Fibroblast of upper back skin (primary cell): Measurements from ENCODE around the gene ARMC5.
A peak's percentile ranks its signal among the peaks of the same experiment; 100 is the strongest.
"Not testable (repeated sequence)": the region's sequence is repeated elsewhere in the genome, so short reads cannot be mapped to it uniquely, and the experiment has no call there.

ENCODE experiments used
- DNase-seq: peaks from one replicate; pipeline ENCODE4 v3.0.0-alpha.2; 2013

ARMC5 gene

GRCh38 chr16:31458844-31459686 lies at the start of gene ARMC5:
TSS of gene ARMC5 (plus strand) at chr16:31459501. CDS start at chr16:31459525, 24 bp downstream.
- peak; percentile 98 for DNase-seq

- no peak for DNase-seq
These were observed 49.2 kb upstream of the ARMC5 start for GRCh38 chr16:31410082-31410481.

- DNase-seq = no peak
These were observed 48.1 kb upstream of the ARMC5 start for GRCh38 chr16:31411024-31411844.

DNA sequence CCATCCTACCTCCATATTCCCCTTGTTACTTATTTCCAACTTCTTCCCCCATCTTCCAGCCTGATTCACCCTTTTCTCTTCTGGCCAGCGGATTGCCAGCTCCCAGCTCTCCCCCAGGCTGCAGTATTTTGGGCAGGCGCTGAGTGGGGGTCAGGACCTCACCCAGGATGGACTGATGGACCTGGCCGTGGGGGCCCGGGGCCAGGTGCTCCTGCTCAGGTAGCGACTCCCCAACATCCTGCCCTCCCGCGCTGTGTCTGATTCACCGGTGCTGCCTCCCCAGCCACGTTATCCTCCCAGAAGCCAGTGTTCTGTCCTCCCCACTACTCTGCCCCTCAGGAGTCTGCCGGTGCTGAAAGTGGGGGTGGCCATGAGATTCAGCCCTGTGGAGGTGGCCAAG lies 46.6 kb upstream of the ARMC5 start:
- no peak for DNase-seq

DNA sequence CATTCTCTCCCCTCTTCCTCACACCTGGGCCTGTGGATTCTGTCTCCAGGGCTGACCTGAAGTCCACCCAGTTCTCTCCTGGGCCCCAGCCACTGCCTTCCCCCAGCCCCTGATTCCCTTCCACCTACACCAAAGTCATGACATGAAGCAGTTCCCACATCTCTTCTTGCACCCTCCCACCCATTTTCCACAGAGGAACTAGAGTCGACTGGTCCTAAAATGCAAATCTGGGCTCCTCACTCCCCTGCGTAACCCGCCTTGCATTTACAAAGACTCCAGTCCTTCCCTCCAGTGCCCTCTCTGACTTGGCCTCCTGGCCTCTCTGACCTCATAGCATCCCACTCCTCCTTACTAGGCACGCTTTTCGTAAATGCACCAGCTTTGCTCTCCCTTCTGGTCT lies 45.9 kb upstream of the ARMC5 start:
- no peak for DNase-seq

DNA sequence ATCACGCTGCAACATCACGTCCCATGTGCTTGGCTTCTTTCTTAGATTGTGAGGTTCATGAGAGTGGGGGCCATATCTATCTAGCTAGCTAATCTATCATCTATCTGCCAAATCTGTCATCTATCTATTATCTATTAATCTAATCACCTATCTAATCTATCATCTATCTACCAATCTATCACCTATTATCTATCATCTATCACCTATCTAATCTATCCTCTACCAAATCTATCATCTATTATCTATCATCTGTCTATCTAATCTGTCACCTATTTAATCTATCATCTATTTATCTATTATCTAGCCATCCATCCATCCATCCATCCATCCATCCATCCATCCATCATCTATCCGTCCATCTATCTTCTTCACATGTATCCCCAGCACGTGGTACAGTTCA lies 45.4 kb upstream of the ARMC5 start:
- DNase-seq = no peak

DNA sequence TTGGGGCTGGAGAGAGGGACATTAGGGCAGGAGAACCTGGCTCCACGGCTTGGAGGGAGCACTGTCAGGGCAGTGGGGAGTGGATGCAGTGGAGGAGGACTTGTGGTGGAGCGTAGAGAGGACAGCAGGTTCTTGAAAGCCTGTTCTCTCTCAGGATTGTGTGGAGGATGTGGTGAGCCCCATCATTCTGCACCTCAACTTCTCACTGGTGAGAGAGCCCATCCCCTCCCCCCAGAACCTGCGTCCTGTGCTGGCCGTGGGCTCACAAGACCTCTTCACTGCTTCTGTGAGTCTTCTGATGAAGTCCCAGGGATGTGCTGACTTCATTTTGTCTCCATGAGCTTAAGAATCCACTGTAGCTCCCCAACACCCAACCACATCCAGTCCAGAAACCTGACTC lies 44.6 kb upstream of the ARMC5 start:
- no peak for DNase-seq

- no peak for DNase-seq
These were observed 42.9 kb upstream of the ARMC5 start for GRCh38 chr16:31416371-31416770.

- not testable (repeated sequence) for DNase-seq
These were observed 42.3 kb upstream of the ARMC5 start for GRCh38 chr16:31417036-31417435.

- DNase-seq = no peak
These were observed 41.4 kb upstream of the ARMC5 start for GRCh38 chr16:31417916-31418315.

DNA sequence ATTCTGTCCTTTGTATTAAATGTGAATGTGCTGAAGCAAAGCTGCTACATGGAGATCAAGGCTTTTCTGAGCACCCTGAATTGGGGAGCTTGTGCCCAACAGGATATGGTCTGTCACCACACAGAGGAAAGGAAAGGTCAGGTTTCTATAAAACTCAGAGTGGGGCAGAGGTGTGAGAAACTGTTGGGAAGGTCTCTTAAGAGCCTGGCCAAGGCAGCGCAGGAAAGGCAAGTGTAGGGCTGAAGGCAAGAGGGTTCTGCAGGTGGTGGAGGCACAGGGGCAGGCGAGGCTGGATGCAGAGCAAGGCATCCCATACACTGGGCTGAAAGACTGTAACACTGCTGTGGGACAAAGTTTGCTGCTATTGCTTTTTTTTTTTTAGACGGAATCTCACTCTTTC lies 39.3 kb upstream of the ARMC5 start:
- DNase-seq = no peak

DNA sequence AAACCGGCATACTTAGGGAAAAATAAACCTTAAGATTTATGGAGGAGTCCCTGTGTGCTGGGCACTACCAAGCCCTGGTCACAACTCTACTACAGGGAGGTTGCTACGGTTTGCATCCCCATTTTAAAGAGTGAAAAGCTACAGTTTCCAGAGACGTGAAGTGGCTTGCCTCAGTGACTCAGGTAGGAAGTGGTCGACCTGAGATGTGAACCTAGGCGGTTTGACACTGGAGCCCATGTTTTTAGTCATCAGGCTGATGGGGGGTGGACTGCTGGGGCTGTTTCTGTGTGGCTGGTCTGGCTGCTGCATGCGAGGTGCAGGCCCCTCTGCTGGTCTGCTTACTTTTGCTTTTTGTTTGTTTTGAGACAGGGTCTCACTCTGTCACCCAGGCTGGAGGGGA lies 37.7 kb upstream of the ARMC5 start:
- DNase-seq = no peak

- DNase-seq = no peak
These were observed 36.1 kb upstream of the ARMC5 start for GRCh38 chr16:31423241-31423640.

GRCh38 chr16:31423801-31424200 lies 35.5 kb upstream of the ARMC5 start:
- DNase-seq = no peak

- peak; percentile 55 for DNase-seq
These were observed 31.6 kb upstream of the ARMC5 start for GRCh38 chr16:31427441-31428278.

GRCh38 chr16:31428279-31428597 lies 31.1 kb upstream of the ARMC5 start, which contains the start of gene COX6A2:
TSS of gene COX6A2 (minus strand) at chr16:31428360. CDS start at chr16:31428325, 35 bp downstream.
- no peak for DNase-seq

- no peak for DNase-seq
These were observed 30.6 kb upstream of the ARMC5 start for GRCh38 chr16:31428638-31429247.

GRCh38 chr16:31429314-31429713 lies 30.0 kb upstream of the ARMC5 start:
- no peak for DNase-seq

DNA sequence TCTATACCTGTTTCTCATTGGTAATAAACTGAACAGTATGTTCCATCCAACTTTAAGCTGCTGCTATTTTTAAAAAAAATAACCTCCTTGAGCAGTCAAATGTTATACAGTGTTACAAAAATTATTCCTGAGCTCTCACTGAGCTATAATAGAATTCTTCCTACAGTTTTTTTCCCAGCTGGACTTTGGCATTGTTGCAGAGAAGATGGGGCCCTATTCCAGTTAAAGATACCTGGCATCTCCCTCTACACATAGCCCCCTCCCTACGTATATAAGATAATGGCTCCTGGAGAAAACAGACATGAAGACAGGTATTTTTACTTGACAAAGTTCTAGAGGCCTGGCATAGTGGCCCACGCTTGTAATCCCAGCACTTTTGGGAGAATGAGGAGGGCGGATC lies 29.5 kb upstream of the ARMC5 start:
- no peak for DNase-seq

GRCh38 chr16:31430380-31431052 lies 28.8 kb upstream of the ARMC5 start:
- DNase-seq = no peak

DNA sequence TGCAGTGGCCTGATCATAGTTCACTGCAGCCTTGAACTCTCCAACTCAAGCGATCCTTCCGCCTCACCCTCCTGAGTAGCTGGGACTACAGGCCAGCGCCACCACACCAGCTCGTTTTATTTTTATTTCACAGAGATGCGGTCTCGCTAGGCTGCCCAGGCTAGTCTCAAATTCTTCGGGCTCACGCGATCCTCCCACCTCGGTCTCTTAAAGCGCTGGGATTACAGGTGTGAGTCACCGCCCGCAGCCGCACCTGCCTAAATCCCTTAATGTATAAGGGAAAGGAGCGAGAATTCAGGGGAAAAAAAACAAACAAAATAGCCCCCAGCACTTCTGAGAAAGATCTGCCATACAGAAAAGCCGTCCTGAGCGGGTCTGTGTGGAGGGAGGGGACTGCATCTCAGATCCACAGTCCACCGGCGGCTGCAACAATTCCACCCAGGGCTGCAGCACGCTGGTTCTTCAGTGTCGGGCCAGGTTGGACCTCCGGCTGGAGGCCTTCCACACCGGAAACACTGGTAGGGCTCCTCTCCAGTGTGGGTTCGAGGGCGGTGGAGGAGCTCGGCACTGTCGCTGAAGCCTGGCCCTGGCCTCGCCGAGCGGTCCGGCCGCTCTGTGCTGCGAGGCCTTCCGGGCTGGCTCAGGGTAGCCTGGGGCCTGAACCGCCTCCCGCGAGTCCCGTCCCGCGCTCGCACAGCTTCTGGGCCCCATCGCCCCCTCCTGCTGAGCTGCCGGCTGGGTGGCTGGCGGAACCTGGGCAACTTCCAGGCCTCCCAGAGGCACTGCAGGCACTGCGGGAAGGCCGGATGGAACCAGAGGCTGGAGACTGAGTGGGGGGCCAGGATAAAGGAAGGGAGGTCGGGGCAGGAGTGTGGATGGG lies 23.7 kb upstream of the ARMC5 start:
- DNase-seq = no peak
